ENCODE data around the gene FRYL.

DNA sequence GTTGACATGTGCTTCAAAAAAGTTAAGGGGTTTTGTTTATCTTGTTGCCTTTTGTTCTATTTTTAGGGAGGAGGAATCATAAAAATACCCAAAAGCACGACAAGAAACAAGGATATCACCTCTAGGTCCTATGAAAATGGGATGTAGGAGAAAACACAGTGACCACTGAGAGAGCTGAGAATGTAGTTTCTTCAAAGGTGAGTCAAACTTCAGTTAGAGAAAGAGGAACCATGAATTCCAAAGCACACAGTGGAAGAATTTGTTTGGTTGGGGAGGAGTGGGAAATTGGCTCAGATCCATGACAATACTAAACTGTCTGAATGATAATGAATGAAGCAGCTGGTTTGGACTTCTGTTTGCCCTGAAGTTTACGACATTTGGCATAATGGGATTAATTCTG is 19.1 kb upstream of the FRYL start:
- TF ChIP-seq SIN3A (IDR thresholded peaks at IDR 0.05; ENCODE audit: borderline replicate concordance, insufficient read depth, low read length) (no peak), TAF1 (IDR thresholded peaks at IDR 0.05; ENCODE audit: borderline replicate concordance, insufficient read depth, low read length) (no peak), POLR2AphosphoS5 (IDR thresholded peaks at IDR 0.05; ENCODE audit: low read depth, low read length) (no peak), FOXP2 (optimal IDR thresholded peaks at IDR 0.05; ENCODE audit: borderline replicate concordance, extremely low read depth, extremely low read length, insufficient read depth) (no peak)
- TF ChIP-seq, protein P1, sequence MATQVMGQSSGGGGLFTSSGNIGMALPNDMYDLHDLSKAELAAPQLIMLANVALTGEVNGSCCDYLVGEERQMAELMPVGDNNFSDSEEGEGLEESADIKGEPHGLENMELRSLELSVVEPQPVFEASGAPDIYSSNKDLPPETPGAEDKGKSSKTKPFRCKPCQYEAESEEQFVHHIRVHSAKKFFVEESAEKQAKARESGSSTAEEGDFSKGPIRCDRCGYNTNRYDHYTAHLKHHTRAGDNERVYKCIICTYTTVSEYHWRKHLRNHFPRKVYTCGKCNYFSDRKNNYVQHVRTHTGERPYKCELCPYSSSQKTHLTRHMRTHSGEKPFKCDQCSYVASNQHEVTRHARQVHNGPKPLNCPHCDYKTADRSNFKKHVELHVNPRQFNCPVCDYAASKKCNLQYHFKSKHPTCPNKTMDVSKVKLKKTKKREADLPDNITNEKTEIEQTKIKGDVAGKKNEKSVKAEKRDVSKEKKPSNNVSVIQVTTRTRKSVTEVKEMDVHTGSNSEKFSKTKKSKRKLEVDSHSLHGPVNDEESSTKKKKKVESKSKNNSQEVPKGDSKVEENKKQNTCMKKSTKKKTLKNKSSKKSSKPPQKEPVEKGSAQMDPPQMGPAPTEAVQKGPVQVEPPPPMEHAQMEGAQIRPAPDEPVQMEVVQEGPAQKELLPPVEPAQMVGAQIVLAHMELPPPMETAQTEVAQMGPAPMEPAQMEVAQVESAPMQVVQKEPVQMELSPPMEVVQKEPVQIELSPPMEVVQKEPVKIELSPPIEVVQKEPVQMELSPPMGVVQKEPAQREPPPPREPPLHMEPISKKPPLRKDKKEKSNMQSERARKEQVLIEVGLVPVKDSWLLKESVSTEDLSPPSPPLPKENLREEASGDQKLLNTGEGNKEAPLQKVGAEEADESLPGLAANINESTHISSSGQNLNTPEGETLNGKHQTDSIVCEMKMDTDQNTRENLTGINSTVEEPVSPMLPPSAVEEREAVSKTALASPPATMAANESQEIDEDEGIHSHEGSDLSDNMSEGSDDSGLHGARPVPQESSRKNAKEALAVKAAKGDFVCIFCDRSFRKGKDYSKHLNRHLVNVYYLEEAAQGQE (IDR thresholded peaks at IDR 0.05; ENCODE audit: insufficient read depth in 1 of 2, low read depth in 2 of 2, low read length in 2 of 2) = no peak
